Activated CD8-positive, alpha-beta T cell treated with anti-CD3 and anti-CD28 coated beads for 36 hours (primary cell): Measurements from ENCODE around the gene PRSS23. TPM values are rescaled to one million over a fixed set of nuclear protein-coding genes. Genes with fewer than 3 reads are reported as not detected.

Experiments
- ATAC-seq: fragments of 200-7000 bp; cut with Tn5 transposase; one replicate; pipeline ENCODE4 v1.10.0; 2021; ENCODE audit warnings: mild to moderate bottlenecking, moderate library complexity
- CTCF ChIA-PET: fragments of 350-600 bp; sonication (Branson Sonifier 250); formaldehyde crosslinking; loops from one replicate; lab custom pipeline; 2021; ENCODE audit warnings: antibody characterized with exemption; lab: Charles Lee
- POLR2A ChIA-PET: fragments of 350-600 bp; sonication (Branson Sonifier 250); formaldehyde crosslinking; loops from one replicate; lab custom pipeline; 2021; ENCODE audit warnings: antibody characterized with exemption; lab: Charles Lee
- DNase-seq: peaks from one replicate; pipeline ENCODE4 v3.0.0-alpha.2; 2020
- H3K27ac Mint-ChIP-seq: one replicate; pipeline ENCODE4 v1.8.0; 2021; ENCODE audit warnings: mild to moderate bottlenecking, mixed read lengths
- H3K27me3 Mint-ChIP-seq: one replicate; pipeline ENCODE4 v1.8.0; 2021; ENCODE audit warnings: mixed read lengths
- H3K36me3 Mint-ChIP-seq: one replicate; pipeline ENCODE4 v1.8.0; 2021; ENCODE audit warnings: low read depth, mixed read lengths
- H3K4me1 Mint-ChIP-seq: one replicate; pipeline ENCODE4 v1.8.0; 2021; ENCODE audit warnings: low read depth, mixed read lengths
- H3K4me3 Mint-ChIP-seq: one replicate; pipeline ENCODE4 v1.8.0; 2021; ENCODE audit warnings: mild to moderate bottlenecking, moderate library complexity, mixed read lengths
- H3K9me3 Mint-ChIP-seq: one replicate; pipeline ENCODE4 v1.8.0; 2021; ENCODE audit warnings: mixed read lengths
- intact Hi-C: fragments of 100-400 bp; cut with micrococcal nuclease; formaldehyde crosslinking; loops from one replicate; pipeline ENCODE4 v1.10.0; 2022
- total RNA-seq, 2 experiments: library from RNA; stranded (reverse); gene quantifications; one replicate each; pipeline ENCODE4 v1.2.3, GENCODE V29; 2021
- TF ChIP-seq, protein P1 (sequence below): fragments of 200-600 bp; IDR thresholded peaks from one replicate; pipeline ENCODE4 v1.8.0; 2022; ENCODE audit warnings: antibody characterized with exemption, mild to moderate bottlenecking

PRSS23 gene
- total RNA-seq, 2 experiments from 2014 or later = 1.4 to 2.3 TPM

DNA sequence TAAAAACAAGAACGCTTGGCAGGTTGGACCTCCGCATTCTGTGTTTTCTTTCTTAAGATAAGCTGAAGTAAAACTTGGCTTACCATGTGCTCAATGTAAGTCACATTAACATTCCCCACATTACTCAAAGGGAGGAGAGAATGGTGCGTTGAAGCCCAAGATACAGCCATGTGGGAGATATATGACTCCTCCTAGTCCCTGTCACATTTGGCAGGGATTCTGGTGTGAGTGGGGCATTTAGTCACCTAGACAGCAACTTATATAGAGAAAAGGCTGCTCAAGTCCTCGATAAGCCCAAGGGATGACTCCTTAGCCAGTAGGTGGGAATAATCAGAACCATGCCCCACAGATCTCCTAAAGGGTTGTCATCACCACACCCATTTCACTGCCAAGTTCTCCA is 4.6 kb downstream of the PRSS23 start:
- Mint-ChIP-seq H3K27ac (no peak overlapping the region), H3K4me3 (no peak overlapping the region), H3K36me3 (no peaks in the 10 kb centered on the region), H3K27me3 (peaks cover 41% of the 10 kb centered on the region), H3K9me3 (no peaks in the 10 kb centered on the region), H3K4me1 (peaks cover 33% of the 10 kb centered on the region)
- intact Hi-C loops = no loop called here
- CTCF ChIA-PET = no interaction called here
- TF ChIP-seq, protein P1, sequence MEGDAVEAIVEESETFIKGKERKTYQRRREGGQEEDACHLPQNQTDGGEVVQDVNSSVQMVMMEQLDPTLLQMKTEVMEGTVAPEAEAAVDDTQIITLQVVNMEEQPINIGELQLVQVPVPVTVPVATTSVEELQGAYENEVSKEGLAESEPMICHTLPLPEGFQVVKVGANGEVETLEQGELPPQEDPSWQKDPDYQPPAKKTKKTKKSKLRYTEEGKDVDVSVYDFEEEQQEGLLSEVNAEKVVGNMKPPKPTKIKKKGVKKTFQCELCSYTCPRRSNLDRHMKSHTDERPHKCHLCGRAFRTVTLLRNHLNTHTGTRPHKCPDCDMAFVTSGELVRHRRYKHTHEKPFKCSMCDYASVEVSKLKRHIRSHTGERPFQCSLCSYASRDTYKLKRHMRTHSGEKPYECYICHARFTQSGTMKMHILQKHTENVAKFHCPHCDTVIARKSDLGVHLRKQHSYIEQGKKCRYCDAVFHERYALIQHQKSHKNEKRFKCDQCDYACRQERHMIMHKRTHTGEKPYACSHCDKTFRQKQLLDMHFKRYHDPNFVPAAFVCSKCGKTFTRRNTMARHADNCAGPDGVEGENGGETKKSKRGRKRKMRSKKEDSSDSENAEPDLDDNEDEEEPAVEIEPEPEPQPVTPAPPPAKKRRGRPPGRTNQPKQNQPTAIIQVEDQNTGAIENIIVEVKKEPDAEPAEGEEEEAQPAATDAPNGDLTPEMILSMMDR = no peak
- no peak for DNase-seq
- POLR2A ChIA-PET = interaction anchor here (0.7 kb wide), 1 partner anchor 295 kb away, joined by 3 read pairs; no protein-coding TSS in a partner anchor
- ATAC-seq = no peak

DNA sequence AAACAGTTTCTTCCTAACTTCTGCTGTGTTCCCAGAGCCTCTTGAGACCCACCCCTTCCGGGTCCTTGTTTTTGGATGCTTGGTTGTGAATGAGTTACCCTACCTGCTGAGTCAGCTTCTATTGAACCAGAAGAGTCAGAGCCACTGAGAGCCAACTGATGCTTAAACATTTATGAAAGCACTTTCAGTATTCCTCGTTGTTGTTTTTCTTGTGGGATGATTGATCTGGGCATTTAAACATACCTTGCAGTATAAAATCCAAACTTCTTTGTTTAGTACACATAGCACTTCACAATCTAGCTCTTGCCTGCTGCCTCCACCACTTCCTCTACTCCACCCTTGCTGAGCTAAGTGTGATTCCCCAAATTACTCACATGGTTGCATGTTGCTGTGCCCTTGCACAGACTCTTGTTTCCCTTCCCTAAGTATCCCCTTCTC is 5.5 kb downstream of the PRSS23 start:
- DNase-seq = peak; percentile 66
- ATAC-seq = peak; percentile 96
- H3K36me3 Mint-ChIP-seq = no peaks in the 10 kb centered on the region
- H3K4me1 Mint-ChIP-seq = peaks cover 30% of the 10 kb centered on the region
- H3K27ac Mint-ChIP-seq = peak overlapping the region; percentile 3
- peaks cover 37% of the 10 kb centered on the region for H3K27me3 Mint-ChIP-seq
- TF ChIP-seq, protein P1 = no peak
- H3K9me3 Mint-ChIP-seq = no peaks in the 10 kb centered on the region
- ChIA-PET POLR2A (no interaction called here), CTCF (interaction anchor here (1.5 kb wide), 2 partner anchors 12 to 198 kb away, joined by 7 read pairs; no protein-coding TSS in a partner anchor)
- intact Hi-C loops = no loop called here
- H3K4me3 Mint-ChIP-seq = no peak overlapping the region

DNA sequence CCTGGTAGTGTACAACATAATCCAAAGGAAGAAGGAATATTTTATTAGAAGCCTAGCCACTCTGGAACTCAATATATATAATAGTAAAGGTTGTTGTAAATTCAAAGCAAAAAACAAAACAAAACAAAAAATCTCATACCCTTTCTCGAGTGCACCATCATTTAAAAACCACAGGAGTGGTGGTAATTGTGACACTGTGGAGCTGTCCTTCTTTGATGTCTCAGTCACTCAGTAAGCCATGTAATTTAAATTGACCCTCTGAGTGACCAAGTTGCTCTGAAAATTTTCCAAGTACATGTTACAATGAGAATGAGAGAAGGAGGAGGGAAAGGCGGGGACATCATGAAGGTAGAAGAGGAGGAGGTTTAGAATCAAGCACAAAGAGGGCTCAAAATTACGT is 6.6 kb downstream of the PRSS23 start:
- Mint-ChIP-seq H3K27me3 (peaks cover 29% of the 10 kb centered on the region), H3K4me1 (peaks cover 27% of the 10 kb centered on the region), H3K4me3 (no peak overlapping the region), H3K27ac (no peak overlapping the region), H3K36me3 (no peaks in the 10 kb centered on the region), H3K9me3 (no peaks in the 10 kb centered on the region)
- DNase-seq = no peak
- intact Hi-C loops = no loop called here
- ChIA-PET POLR2A (no interaction called here), CTCF (interaction anchor here (1.5 kb wide), 2 partner anchors 11 to 199 kb away, joined by 7 read pairs; no protein-coding TSS in a partner anchor)
- TF ChIP-seq, protein P1 = no peak
- ATAC-seq = no peak

DNA sequence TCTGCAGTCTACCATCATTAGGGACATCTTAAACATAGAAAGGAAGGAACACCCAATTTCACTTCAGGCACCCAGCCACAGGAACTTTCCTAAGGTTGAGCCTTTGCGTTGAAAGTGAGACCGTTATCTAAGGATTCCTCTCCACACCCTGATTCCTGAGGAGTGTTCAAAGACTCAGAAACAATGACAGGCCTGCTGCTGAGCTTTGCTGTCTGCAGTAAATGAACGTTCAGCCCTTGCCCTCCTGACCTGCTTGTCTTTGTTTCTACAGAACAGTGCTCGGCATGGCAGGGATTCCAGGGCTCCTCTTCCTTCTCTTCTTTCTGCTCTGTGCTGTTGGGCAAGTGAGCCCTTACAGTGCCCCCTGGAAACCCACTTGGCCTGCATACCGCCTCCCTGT is 7.0 kb downstream of the PRSS23 start:
- intact Hi-C loops = no loop called here

DNA sequence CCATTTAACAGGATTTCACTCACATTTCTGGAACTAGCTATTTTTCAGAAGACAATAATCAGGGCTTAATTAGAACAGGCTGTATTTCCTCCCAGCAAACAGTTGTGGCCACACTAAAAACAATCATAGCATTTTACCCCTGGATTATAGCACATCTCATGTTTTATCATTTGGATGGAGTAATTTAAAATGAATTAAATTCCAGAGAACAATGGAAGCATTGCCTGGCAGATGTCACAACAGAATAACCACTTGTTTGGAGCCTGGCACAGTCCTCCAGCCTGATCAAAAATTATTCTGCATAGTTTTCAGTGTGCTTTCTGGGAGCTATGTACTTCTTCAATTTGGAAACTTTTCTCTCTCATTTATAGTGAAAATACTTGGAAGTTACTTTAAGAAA is 9.2 kb downstream of the PRSS23 start:
- Mint-ChIP-seq H3K27me3 (peaks cover 25% of the 10 kb centered on the region), H3K36me3 (no peaks in the 10 kb centered on the region), H3K9me3 (no peaks in the 10 kb centered on the region), H3K4me1 (peaks cover 10% of the 10 kb centered on the region), H3K4me3 (no peak overlapping the region), H3K27ac (no peak overlapping the region)
- CTCF ChIA-PET = interaction anchor here (1.3 kb wide), 1 partner anchor 201 kb away, joined by 7 read pairs; no protein-coding TSS in a partner anchor
- DNase-seq (no peak), ATAC-seq (no peak)
- intact Hi-C loops = no loop called here
- TF ChIP-seq, protein P1 = no peak
- POLR2A ChIA-PET = no interaction called here

More for the DNA sequence above, 7.0 kb downstream of the PRSS23 start:
- Mint-ChIP-seq H3K27ac (no peak overlapping the region), H3K4me1 (peaks cover 23% of the 10 kb centered on the region), H3K9me3 (no peaks in the 10 kb centered on the region), H3K36me3 (no peaks in the 10 kb centered on the region), H3K27me3 (peaks cover 25% of the 10 kb centered on the region), H3K4me3 (no peak overlapping the region)
- TF ChIP-seq, protein P1 = no peak
- ChIA-PET POLR2A (no interaction called here), CTCF (interaction anchor here (0.6 kb wide), 1 partner anchor 117 kb away, joined by 3 read pairs; no protein-coding TSS in a partner anchor)
- no peak for ATAC-seq
- no peak for DNase-seq
